Left ventricle myocardium inferior (tissue), 1 donor: ENCODE measurements around the gene HTR3A. TPM values are rescaled to one million over a fixed set of nuclear protein-coding genes. Genes with fewer than 3 reads are reported as not detected.
"Not testable (repeated sequence)": the region's sequence is repeated elsewhere in the genome, so short reads cannot be mapped to it uniquely, and the experiment has no call there.

Experiments used
- DNase-seq: peaks from one replicate; pipeline ENCODE4 v3.0.0-alpha.2; 2020
- H3K27ac ChIP-seq: fragments of 200-600 bp; replicated peaks from 2 replicates; pipeline ENCODE4 v1.8.0; 2021
- H3K27me3 ChIP-seq: fragments of 200-600 bp; 2 replicates; pipeline ENCODE4 v1.8.0; 2021; ENCODE audit warnings: low read depth
- H3K36me3 ChIP-seq: fragments of 200-600 bp; 2 replicates; pipeline ENCODE4 v1.8.0; 2021
- H3K4me1 ChIP-seq: fragments of 200-600 bp; 2 replicates; pipeline ENCODE4 v1.8.0; 2021
- H3K4me3 ChIP-seq: fragments of 200-600 bp; 2 replicates; pipeline ENCODE4 v1.8.0; 2021; ENCODE audit warnings: mild to moderate bottlenecking, moderate library complexity
- H3K9me3 ChIP-seq: fragments of 200-600 bp; replicated peaks from 2 replicates; pipeline ENCODE4 v1.8.0; 2021
- intact Hi-C: fragments of 100-400 bp; cut with micrococcal nuclease; formaldehyde crosslinking; loops from one replicate; pipeline ENCODE4 v1.11.0; 2022
- total RNA-seq: library from RNA; stranded (reverse); fragmentation: NEBNext Ultra II Directional; extraction: Animal tissue kit (Norgen Biotek cat#: 25700); gene quantifications from one replicate; pipeline ENCODE4 v1.2.1, GENCODE V29; 2021
- TF ChIP-seq, protein P1 (sequence below): fragments of 200-600 bp; IDR thresholded peaks from 2 replicates; pipeline ENCODE4 v1.8.0; 2021; ENCODE audit warnings: antibody characterized with exemption, mild to moderate bottlenecking, borderline replicate concordance
- donor health status: DM: no; HTN: yes; CAD: no; lungs with severe emphysema.

Gene HTR3A
- total RNA-seq, 1 donor from 2014 or later = not detected

DNA sequence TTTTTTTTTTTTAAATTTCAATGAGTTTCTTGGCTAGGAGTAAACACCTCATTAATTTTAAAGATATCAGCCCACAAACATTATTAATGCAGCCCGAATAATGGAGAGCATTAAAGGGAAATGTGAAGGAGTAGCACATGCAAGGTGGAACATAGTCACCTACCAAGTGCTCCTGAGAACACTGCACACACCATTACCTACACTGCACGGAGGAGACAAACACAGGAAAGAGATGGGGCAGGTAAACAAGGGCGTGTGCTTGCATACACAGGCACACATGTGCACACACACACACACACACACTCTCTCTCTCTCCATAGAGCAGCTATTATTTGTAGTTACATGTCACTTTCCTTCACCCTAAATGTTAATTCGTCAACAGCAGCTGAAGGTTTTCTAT is 40.1 kb upstream of the HTR3A start:
- Histone ChIP-seq H3K4me3 (no peak overlapping the region), H3K27me3 (peaks cover 23% of the 10 kb centered on the region), H3K4me1 (peaks cover 6% of the 10 kb centered on the region), H3K9me3 (no peaks in the 10 kb centered on the region), H3K27ac (no peak overlapping the region), H3K36me3 (no peaks in the 10 kb centered on the region)
- intact Hi-C loops = no loop called here
- DNase-seq = no peak
- TF ChIP-seq, protein P1, sequence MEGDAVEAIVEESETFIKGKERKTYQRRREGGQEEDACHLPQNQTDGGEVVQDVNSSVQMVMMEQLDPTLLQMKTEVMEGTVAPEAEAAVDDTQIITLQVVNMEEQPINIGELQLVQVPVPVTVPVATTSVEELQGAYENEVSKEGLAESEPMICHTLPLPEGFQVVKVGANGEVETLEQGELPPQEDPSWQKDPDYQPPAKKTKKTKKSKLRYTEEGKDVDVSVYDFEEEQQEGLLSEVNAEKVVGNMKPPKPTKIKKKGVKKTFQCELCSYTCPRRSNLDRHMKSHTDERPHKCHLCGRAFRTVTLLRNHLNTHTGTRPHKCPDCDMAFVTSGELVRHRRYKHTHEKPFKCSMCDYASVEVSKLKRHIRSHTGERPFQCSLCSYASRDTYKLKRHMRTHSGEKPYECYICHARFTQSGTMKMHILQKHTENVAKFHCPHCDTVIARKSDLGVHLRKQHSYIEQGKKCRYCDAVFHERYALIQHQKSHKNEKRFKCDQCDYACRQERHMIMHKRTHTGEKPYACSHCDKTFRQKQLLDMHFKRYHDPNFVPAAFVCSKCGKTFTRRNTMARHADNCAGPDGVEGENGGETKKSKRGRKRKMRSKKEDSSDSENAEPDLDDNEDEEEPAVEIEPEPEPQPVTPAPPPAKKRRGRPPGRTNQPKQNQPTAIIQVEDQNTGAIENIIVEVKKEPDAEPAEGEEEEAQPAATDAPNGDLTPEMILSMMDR = no peak

GRCh38 chr11:113935858-113936257 is 39.0 kb upstream of the HTR3A start:
- TF ChIP-seq, protein P1 = no peak
- intact Hi-C loops = no loop called here
- H3K27me3 ChIP-seq = peaks cover 17% of the 10 kb centered on the region
- no peaks in the 10 kb centered on the region for H3K9me3 ChIP-seq
- H3K27ac ChIP-seq = no peak overlapping the region
- H3K4me1 ChIP-seq = peaks cover 6% of the 10 kb centered on the region
- DNase-seq = no peak
- H3K4me3 ChIP-seq = no peak overlapping the region
- H3K36me3 ChIP-seq = no peaks in the 10 kb centered on the region

GRCh38 chr11:113937918-113938317 is 37.0 kb upstream of the HTR3A start:
- DNase-seq = no peak
- intact Hi-C loops = no loop called here
- TF ChIP-seq, protein P1 = no peak

GRCh38 chr11:113942256-113942655 is 32.7 kb upstream of the HTR3A start:
- Histone ChIP-seq H3K36me3 (no peaks in the 10 kb centered on the region), H3K9me3 (no peaks in the 10 kb centered on the region), H3K4me1 (no peaks in the 10 kb centered on the region), H3K27ac (no peak overlapping the region), H3K27me3 (peaks cover 24% of the 10 kb centered on the region), H3K4me3 (no peak overlapping the region)
- no peak for DNase-seq
- intact Hi-C loops = no loop called here
- TF ChIP-seq, protein P1 = no peak

More at GRCh38 chr11:113937918-113938317, 37.0 kb upstream of the HTR3A start:
- Histone ChIP-seq H3K4me1 (peaks cover 6% of the 10 kb centered on the region), H3K36me3 (no peaks in the 10 kb centered on the region), H3K27ac (no peak overlapping the region), H3K27me3 (peaks cover under 1% of the 10 kb centered on the region), H3K9me3 (no peaks in the 10 kb centered on the region), H3K4me3 (no peak overlapping the region)

DNA sequence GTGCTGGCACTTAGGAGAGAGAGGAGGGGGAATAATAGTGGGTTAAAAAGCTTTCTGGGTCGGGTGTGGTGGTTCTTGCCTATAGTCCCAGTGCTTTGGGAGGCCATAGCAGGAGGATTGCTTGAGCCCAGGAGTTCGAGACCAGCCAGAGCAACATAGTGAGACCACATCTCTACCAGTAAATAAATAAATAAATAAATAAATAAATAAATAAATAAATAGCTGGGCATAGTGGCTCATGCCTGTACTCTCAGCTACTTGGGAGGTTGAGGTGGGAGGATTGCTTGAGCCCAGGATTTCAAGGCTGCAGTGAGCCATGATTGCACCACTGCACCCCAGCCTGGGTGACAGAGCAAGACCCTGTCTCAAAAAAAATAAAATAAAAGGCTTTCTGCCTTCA is 28.7 kb upstream of the HTR3A start:
- intact Hi-C loops, H3K27ac ChIP-seq, H3K36me3 ChIP-seq, H3K4me1 ChIP-seq, H3K9me3 ChIP-seq, DNase-seq, H3K4me3 ChIP-seq: not testable (repeated sequence)
- peaks cover 51% of the 10 kb centered on the region for H3K27me3 ChIP-seq

DNA sequence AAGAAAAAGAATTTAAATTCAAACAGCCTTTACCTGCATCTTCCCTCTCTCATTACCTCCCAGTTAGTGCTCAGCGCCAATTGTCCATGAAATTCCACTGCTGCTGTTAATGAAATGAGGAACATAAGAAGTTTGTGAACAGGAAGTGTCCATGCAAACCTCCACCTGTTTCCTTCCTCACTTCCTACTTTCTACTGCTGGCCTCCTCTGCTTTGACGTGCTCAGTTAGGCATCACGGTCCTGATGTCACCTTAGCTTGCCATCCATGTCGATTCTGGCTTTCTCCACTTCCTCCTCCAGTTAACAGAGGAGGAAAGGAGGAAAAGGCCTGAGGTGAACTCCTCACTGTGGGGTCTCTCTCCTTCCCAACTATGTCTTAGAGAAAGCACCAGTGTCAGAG is 26.9 kb upstream of the HTR3A start:
- no peaks in the 10 kb centered on the region for H3K9me3 ChIP-seq
- no peak overlapping the region for H3K27ac ChIP-seq
- no peaks in the 10 kb centered on the region for H3K36me3 ChIP-seq
- TF ChIP-seq, protein P1 = no peak
- no peaks in the 10 kb centered on the region for H3K4me1 ChIP-seq
- no peak for DNase-seq
- intact Hi-C loops = no loop called here
- H3K4me3 ChIP-seq = no peak overlapping the region
- H3K27me3 ChIP-seq = peaks cover 70% of the 10 kb centered on the region
